ENCODE measurements around the gene CHGA. TPM values are rescaled to one million over a fixed set of nuclear protein-coding genes. Genes with fewer than 3 reads are reported as not detected.

CHGA gene
- total and polyA plus RNA-seq, 2 of the 13 experiments (the other 11 are each of a cell fraction or from before 2014, with no cell fraction given): not detected

DNA sequence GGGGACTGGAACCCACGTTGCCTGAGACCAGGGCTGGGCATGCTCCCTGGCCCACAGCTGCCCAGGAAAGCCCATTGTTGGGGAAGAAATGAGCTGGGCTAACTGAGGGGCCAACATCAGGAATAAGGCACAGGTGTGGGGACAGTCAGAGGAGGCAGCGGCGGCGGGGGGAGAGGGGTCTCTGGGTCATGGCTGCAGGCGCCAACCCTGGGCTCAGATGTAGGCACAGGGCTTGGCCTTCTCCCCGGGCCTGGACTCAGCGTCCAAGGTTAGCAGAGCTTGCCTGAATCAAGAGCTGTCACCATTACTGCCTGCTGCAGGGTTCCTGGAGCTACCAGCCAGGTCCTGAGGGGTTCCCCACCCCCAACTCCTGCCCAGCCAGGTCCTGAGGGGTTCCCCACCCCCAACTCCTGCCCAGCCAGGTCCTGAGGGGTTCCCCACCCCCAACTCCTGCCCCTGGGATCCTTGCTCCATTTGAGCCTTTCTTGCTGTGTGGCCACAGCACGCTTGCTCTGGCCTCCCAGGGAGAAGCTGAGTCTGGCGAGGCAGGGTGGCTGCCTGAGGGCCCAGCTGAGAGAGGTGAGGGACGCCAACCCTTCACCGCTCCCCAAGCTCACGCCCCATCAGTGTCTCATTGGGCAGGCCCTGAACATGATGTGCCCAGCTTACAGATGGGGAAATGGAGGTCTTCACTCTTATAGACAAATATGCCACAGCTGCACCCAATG is 6.2 kb downstream of the CHGA start (continued):
- TF ChIP-seq, protein P1, sequence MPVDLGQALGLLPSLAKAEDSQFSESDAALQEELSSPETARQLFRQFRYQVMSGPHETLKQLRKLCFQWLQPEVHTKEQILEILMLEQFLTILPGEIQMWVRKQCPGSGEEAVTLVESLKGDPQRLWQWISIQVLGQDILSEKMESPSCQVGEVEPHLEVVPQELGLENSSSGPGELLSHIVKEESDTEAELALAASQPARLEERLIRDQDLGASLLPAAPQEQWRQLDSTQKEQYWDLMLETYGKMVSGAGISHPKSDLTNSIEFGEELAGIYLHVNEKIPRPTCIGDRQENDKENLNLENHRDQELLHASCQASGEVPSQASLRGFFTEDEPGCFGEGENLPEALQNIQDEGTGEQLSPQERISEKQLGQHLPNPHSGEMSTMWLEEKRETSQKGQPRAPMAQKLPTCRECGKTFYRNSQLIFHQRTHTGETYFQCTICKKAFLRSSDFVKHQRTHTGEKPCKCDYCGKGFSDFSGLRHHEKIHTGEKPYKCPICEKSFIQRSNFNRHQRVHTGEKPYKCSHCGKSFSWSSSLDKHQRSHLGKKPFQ (CRISPR knock-in tag; IDR thresholded peaks at IDR 0.05; ENCODE audit: insufficient replicate concordance): no peak
- TF ChIP-seq KDM5A (IDR thresholded peaks at IDR 0.05; ENCODE audit: borderline replicate concordance, low read length) (no peak), ZNF335 (CRISPR knock-in tag; IDR thresholded peaks at IDR 0.05) (no peak), TBX2 (CRISPR knock-in tag; IDR thresholded peaks at IDR 0.05; ENCODE audit: borderline replicate concordance) (no peak)
- TF ChIP-seq, protein P2, sequence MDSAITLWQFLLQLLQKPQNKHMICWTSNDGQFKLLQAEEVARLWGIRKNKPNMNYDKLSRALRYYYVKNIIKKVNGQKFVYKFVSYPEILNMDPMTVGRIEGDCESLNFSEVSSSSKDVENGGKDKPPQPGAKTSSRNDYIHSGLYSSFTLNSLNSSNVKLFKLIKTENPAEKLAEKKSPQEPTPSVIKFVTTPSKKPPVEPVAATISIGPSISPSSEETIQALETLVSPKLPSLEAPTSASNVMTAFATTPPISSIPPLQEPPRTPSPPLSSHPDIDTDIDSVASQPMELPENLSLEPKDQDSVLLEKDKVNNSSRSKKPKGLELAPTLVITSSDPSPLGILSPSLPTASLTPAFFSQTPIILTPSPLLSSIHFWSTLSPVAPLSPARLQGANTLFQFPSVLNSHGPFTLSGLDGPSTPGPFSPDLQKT (CRISPR knock-in tag; IDR thresholded peaks at IDR 0.05; ENCODE audit: borderline replicate concordance): no peak
- TF ChIP-seq, protein P3, sequence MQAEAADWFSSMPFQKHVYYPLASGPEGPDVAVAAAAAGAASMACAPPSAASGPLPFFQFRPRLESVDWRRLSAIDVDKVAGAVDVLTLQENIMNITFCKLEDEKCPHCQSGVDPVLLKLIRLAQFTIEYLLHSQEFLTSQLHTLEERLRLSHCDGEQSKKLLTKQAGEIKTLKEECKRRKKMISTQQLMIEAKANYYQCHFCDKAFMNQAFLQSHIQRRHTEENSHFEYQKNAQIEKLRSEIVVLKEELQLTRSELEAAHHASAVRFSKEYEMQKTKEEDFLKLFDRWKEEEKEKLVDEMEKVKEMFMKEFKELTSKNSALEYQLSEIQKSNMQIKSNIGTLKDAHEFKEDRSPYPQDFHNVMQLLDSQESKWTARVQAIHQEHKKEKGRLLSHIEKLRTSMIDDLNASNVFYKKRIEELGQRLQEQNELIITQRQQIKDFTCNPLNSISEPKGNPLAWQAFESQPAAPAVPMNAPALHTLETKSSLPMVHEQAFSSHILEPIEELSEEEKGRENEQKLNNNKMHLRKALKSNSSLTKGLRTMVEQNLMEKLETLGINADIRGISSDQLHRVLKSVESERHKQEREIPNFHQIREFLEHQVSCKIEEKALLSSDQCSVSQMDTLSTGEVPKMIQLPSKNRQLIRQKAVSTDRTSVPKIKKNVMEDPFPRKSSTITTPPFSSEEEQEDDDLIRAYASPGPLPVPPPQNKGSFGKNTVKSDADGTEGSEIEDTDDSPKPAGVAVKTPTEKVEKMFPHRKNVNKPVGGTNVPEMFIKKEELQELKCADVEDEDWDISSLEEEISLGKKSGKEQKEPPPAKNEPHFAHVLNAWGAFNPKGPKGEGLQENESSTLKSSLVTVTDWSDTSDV (CRISPR knock-in tag; IDR thresholded peaks at IDR 0.05): no peak
